OCI-LY3 (cell line): ENCODE data around the gene ALG3.

Experiments used
- H2AFZ ChIP-seq: fragments of 200-600, 300-600 bp; shearing (Covaris generic); 2 replicates; pipeline ENCODE4 v1.6.0; 2014; ENCODE audit warnings: antibody characterized with exemption, low read depth, low read length
- H3K27ac ChIP-seq: fragments of 200-600, 300-600 bp; sonication (generic); 2 replicates; pipeline ENCODE4 v1.5.1; 2014; ENCODE audit warnings: mild to moderate bottlenecking, low read length, moderate library complexity, mixed read lengths
- H3K27me3 ChIP-seq: fragments of 200-600, 300-600 bp; sonication (generic); 2 replicates; pipeline ENCODE4 v1.6.1; 2014; ENCODE audit warnings: low read depth, low read length, mixed read lengths
- H3K36me3 ChIP-seq: fragments of 200-600, 300-600 bp; sonication (generic); replicated peaks from 2 replicates; pipeline ENCODE3; 2014; ENCODE audit warnings: low read depth, low read length, mixed read lengths
- H3K4me1 ChIP-seq: fragments of 300-600, 200-600 bp; sonication (generic); 2 replicates; pipeline ENCODE4 v1.6.1; 2014; ENCODE audit warnings: low read length, mixed read lengths
- H3K4me2 ChIP-seq: fragments of 200-600, 300-600 bp; sonication (generic); 2 replicates; pipeline ENCODE4 v1.6.1; 2014; ENCODE audit warnings: low read length, mixed read lengths
- H3K4me3 ChIP-seq: fragments of 300-600, 200-600 bp; sonication (generic); 2 replicates; pipeline ENCODE4 v1.5.1; 2014; ENCODE audit warnings: antibody characterized with exemption, mild to moderate bottlenecking, low read length, moderate library complexity
- H3K79me2 ChIP-seq: fragments of 300-600, 200-600 bp; shearing (Covaris generic); 2 replicates; pipeline ENCODE4 v1.6.1; 2014; ENCODE audit warnings: mild to moderate bottlenecking, low read length, mixed read lengths
- H3K9ac ChIP-seq: fragments of 300-600, 200-600 bp; shearing (Covaris generic); 2 replicates; pipeline ENCODE4 v1.6.0; 2014; ENCODE audit warnings: mild to moderate bottlenecking, low read length, moderate library complexity
- H3K9me3 ChIP-seq: fragments of 200-600, 300-600 bp; shearing (Covaris generic); 2 replicates; pipeline ENCODE4 v1.6.1; 2014; ENCODE audit warnings: low read length, mixed read lengths; ENCODE audit not compliant: insufficient read depth
- H4K20me1 ChIP-seq: fragments of 200-600, 300-600 bp; sonication (generic); 2 replicates; pipeline ENCODE4 v1.6.1; 2016; ENCODE audit warnings: low read length, mixed read lengths; ENCODE audit not compliant: insufficient read depth
- EZH2phosphoT487 ChIP-seq: fragments of 200-600 bp; shearing (Covaris generic); IDR thresholded peaks from 2 replicates; pipeline ENCODE4 v1.6.1; 2018; ENCODE audit warnings: antibody characterized with exemption, mixed run types, low read depth
- TF ChIP-seq, protein P1 (sequence below): fragments of 200-600, 300-600 bp; sonication (generic); IDR thresholded peaks from 2 replicates; pipeline ENCODE4 v1.5.1; 2014; ENCODE audit warnings: antibody characterized with exemption, low read length, low read depth

The ALG3 gene

DNA sequence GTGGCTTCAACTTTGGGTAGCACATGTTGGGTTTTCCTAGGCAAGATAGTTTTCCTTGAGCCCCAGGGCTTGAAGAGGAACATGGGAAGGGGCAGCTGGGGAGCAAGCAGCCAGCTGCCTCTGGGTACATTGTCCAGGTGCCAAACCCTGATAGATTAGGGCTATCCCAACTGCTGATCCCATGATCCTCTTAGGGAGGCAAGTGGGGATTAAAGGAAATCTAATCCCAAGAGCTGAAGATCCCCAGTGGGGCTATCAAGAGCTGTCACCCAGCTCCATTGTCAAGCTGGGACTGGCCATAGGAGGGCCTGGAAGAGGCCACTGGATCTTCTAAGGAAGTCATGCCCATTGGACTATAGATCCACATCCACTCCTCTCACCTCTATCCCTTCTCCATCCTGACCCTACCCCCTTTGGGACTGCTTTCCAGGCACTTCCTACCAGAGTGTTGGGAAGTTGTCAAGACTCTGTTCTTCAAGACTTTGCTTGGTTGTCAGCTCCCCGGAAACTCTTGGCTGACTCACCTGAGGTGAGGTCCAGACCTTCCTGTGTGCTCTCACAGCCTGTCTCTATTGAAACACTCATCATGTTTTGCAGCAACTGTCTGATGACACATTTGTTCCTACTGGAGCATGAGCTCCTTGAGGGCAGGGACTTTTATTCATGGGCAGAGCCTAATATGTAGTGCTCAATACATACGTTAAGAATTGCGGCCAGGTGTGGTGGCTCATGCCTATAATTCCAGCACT, 6.7 kb upstream of the ALG3 start:
- Histone ChIP-seq H3K9ac (no peak overlapping the region), H3K4me3 (no peak overlapping the region), H3K4me1 (peaks cover 5% of the 10 kb centered on the region), H4K20me1 (0 out of 2 replicates have a peak, but pooled peaks cover 2% of the 10 kb centered on the region), H2AFZ (no peak overlapping the region), H3K79me2 (peaks cover 24% of the 10 kb centered on the region), H3K36me3 (no peaks in the 10 kb centered on the region), H3K27me3 (no peaks in the 10 kb centered on the region), H3K9me3 (no peaks in the 10 kb centered on the region), H3K4me2 (no peak overlapping the region), H3K27ac (no peak overlapping the region)
- TF ChIP-seq EZH2phosphoT487 = no peak
- TF ChIP-seq, protein P1, sequence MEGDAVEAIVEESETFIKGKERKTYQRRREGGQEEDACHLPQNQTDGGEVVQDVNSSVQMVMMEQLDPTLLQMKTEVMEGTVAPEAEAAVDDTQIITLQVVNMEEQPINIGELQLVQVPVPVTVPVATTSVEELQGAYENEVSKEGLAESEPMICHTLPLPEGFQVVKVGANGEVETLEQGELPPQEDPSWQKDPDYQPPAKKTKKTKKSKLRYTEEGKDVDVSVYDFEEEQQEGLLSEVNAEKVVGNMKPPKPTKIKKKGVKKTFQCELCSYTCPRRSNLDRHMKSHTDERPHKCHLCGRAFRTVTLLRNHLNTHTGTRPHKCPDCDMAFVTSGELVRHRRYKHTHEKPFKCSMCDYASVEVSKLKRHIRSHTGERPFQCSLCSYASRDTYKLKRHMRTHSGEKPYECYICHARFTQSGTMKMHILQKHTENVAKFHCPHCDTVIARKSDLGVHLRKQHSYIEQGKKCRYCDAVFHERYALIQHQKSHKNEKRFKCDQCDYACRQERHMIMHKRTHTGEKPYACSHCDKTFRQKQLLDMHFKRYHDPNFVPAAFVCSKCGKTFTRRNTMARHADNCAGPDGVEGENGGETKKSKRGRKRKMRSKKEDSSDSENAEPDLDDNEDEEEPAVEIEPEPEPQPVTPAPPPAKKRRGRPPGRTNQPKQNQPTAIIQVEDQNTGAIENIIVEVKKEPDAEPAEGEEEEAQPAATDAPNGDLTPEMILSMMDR = no peak

DNA sequence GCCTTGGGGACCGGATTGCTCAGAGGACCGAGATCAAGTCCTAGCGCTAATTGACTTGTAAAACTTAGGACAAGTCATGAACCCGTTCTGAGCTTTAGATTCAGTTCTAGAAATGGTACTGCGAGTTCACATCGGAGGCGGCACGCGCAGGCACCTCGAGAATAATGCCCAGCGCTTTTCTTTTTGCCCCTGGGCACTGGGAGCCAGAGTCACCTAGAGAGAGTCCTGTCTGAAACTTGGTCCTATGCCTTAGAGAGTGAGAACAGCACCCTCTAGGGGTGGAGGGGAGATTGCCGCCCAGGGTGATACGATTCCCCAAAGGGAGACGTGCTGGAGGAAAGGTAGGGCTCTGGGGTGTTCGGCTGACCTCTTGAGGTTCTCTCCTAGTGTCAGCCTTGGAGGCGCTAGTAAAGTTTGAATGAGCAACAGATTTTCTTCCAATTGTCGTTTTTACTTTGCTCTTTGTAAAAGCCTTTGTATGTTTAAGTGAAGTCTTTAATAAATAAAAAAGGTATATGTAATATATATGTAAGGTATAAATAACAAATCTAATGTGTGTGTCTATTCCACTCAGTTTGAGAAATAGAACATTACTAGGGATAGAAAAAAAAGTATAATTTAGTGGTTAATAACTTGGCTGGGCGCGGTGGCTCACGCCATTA, 1.5 kb upstream of the ALG3 start:
- Histone ChIP-seq H3K4me2 (peak overlapping the region; percentile 92), H3K9me3 (no peaks in the 10 kb centered on the region), H4K20me1 (no peaks in the 10 kb centered on the region), H3K27ac (peak overlapping the region; percentile 55), H3K4me3 (peak overlapping the region; percentile 93), H3K79me2 (peaks cover 65% of the 10 kb centered on the region), H3K4me1 (peaks cover 9% of the 10 kb centered on the region), H3K27me3 (no peaks in the 10 kb centered on the region), H3K36me3 (peaks cover 1% of the 10 kb centered on the region), H2AFZ (peak overlapping the region; percentile 76), H3K9ac (peak overlapping the region; percentile 91)
- TF ChIP-seq EZH2phosphoT487 = no peak
- TF ChIP-seq, protein P1 = peak; percentile 92

GRCh38 chr3:184249412-184250166, 827 bp upstream of the ALG3 start, which contains the start of gene EEF1AKMT4:
TSS of gene EEF1AKMT4 (plus strand) at chr3:184249672. CDS start at chr3:184249695, 23 bp downstream.
- Histone ChIP-seq H4K20me1 (no peaks in the 10 kb centered on the region), H3K27me3 (no peaks in the 10 kb centered on the region), H3K27ac (peak within 1 kb of the TSS; percentile 84), H3K36me3 (peaks cover 8% of the 10 kb centered on the region), H3K4me3 (peak within 1 kb of the TSS; percentile 93), H2AFZ (peak within 1 kb of the TSS; percentile 100), H3K79me2 (peaks cover 65% of the 10 kb centered on the region), H3K9ac (peak within 1 kb of the TSS; percentile 97), H3K4me2 (peak within 1 kb of the TSS; percentile 92), H3K9me3 (no peaks in the 10 kb centered on the region), H3K4me1 (peaks cover 9% of the 10 kb centered on the region)
- TF ChIP-seq EZH2phosphoT487 = no peak
- TF ChIP-seq, protein P1 = peak; percentile 10; the same call in 1 of the 2 replicates

DNA sequence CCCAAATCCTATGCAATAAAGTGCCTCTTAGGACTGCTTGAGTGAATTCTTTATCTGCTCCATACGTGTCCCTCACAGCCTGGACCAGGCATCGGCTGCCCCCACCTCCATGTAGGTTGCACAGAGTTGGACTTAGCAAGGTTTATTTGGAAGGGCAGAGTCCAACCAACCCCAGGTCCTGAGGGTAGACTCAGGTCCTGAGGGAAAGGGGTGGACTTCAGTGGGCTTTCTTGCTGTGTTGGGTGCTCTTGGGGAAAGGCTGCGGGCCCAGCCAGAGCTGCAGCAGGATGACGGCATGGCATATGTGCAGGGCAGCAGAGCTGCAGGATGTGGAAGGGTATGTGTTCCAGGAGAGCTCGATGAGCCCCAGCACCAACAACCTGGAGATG, 6.5 kb downstream of the ALG3 start:
- H4K20me1 ChIP-seq = no peaks in the 10 kb centered on the region
- no peak overlapping the region for H3K9ac ChIP-seq
- TF ChIP-seq, protein P1 = no peak
- no peak for TF ChIP-seq EZH2phosphoT487
- H2AFZ ChIP-seq = no peak overlapping the region
- no peaks in the 10 kb centered on the region for H3K27me3 ChIP-seq
- H3K27ac ChIP-seq = no peak overlapping the region
- peaks cover 16% of the 10 kb centered on the region for H3K79me2 ChIP-seq
- no peak overlapping the region for H3K4me3 ChIP-seq
- H3K4me1 ChIP-seq = no peaks in the 10 kb centered on the region
- no peaks in the 10 kb centered on the region for H3K9me3 ChIP-seq
- peaks cover 23% of the 10 kb centered on the region for H3K36me3 ChIP-seq
- H3K4me2 ChIP-seq = no peak overlapping the region
